Measurements from ENCODE around the gene ALDOA. TPM values are rescaled to one million over a fixed set of nuclear protein-coding genes. Genes with fewer than 3 reads are reported as not detected.
A peak's percentile ranks its signal among the peaks of the same experiment; 100 is the strongest.

The ALDOA gene
- total and polyA plus RNA-seq, 9 of the 15 experiments (the other 6 are each of a cell fraction or from before 2014, with no cell fraction given): 311 to 2,224 (median 1,293) TPM

GRCh38 chr16:30054451-30054850 is 11.1 kb upstream of the ALDOA start:
- CTCF ChIA-PET (ENCODE audit: low intra/inter-chr PET ratio): no interaction called here

GRCh38 chr16:30054959-30055553 is 10.5 kb upstream of the ALDOA start:
- no TSS peak for BruUV-seq (replicated peaks)
- no peak overlapping the region for H2AFZ ChIP-seq (ENCODE audit: low read depth, low read length)
- TF ChIP-seq NRF1 (conservative IDR thresholded peaks at IDR 0.05 in 1 of 2, IDR thresholded peaks at IDR 0.05 in 1 of 2) (peak in 1 of 2 experiments; percentile 53; a peak in 3 of 4 replicates), NR2C2 (CRISPR knock-in tag; IDR thresholded peaks at IDR 0.05) (no peak), NR2C2 (tag; IDR thresholded peaks at IDR 0.05) (peak; percentile 37; the same call in 1 of the 2 replicates), ZC3H11A (IDR thresholded peaks at IDR 0.05; ENCODE audit: low read depth, low read length) (no peak), PREB (CRISPR knock-in tag; IDR thresholded peaks at IDR 0.05) (no peak), CTBP1 (IDR thresholded peaks at IDR 0.05; ENCODE audit: borderline replicate concordance) (peak; percentile 55; the same call in 1 of the 2 replicates), C11orf30 (IDR thresholded peaks at IDR 0.05; ENCODE audit: low read depth) (no peak), NCOA2 (IDR thresholded peaks at IDR 0.05; ENCODE audit: partially characterized antibody in 2 of 2) (no peak), ZNF175 (CRISPR knock-in tag; IDR thresholded peaks at IDR 0.05; ENCODE audit: low read depth) (no peak), CBX1 (IDR thresholded peaks at IDR 0.05; ENCODE audit: low read depth) (no peak)

More at GRCh38 chr16:30054451-30054850, 11.1 kb upstream of the ALDOA start:
- Histone ChIP-seq H3K79me2 (ENCODE audit: control insufficient read depth, insufficient read depth, low read length) (peaks cover 14% of the 10 kb centered on the region; the same call in 2 of the 3 replicates), H3K4me2 (ENCODE audit: insufficient read depth, low read length) (peak overlapping the region; percentile 67), H3K9ac (ENCODE audit: insufficient read depth in 1 of 2, low read depth in 2 of 2, low read length in 2 of 2) (peak overlapping the region in 1 of 2 experiments; percentile 49; a peak in 1 of 4 replicates), H4K20me1 (replicated peaks; ENCODE audit: control insufficient read depth, insufficient read depth, low read length) (peaks cover 4% of the 10 kb centered on the region; the same call in 1 of the 2 replicates), H3K4me1 (replicated peaks in 1 of 2; ENCODE audit: control insufficient read depth in 2 of 2, insufficient read depth in 2 of 2, low read length in 2 of 2) (peaks cover 19 to 32% of the 10 kb centered on the region in 2 experiments), H3K4me3 (no peak overlapping the region), H2AFZ (ENCODE audit: low read depth, low read length) (peak overlapping the region; percentile 40), H3K27me3 (ENCODE audit: control insufficient read depth in 2 of 2, insufficient read depth in 2 of 2, low read length in 2 of 2) (no peaks in the 10 kb centered on the region), H3K36me3 (ENCODE audit: control insufficient read depth, insufficient read depth, low read length) (0 out of 3 replicates have a peak, but pooled peaks cover 5% of the 10 kb centered on the region), H3K9me3 (replicated peaks; ENCODE audit: control insufficient read depth, insufficient read depth, low read depth, low read length) (no peaks in the 10 kb centered on the region), H3K27ac (ENCODE audit: extremely low read depth, low read depth, low read length) (no peak overlapping the region; the same call in 2 of the 3 replicates), H3K9me1 (ENCODE audit: control insufficient read depth, insufficient read depth, low read length) (no peaks in the 10 kb centered on the region)
- 57% methylated on average over 8 of the region's 8 CpGs for WGBS (ENCODE audit: insufficient coverage, low coverage, missing lambda C conversion rate)
- in situ Hi-C loops (cut with MboI) (no loop called here), intact Hi-C loops (cut with micrococcal nuclease) (no loop called here)
- no peak for FAIRE-seq
- DNase-seq (ENCODE audit: extremely low read depth in 1 of 4, low spot score in 3 of 4): no peak
- BruUV-seq (replicated peaks): no TSS peak
- ATAC-seq: no peak
- TF ChIP-seq NR2C2 (CRISPR knock-in tag; IDR thresholded peaks at IDR 0.05) (no peak), NR2C2 (tag; IDR thresholded peaks at IDR 0.05) (peak; percentile 9; the same call in 1 of the 2 replicates), BRCA1 (IDR thresholded peaks at IDR 0.05) (no peak), BRCA1 (CRISPR knock-in tag; IDR thresholded peaks at IDR 0.05) (no peak), HMG20A (CRISPR knock-in tag; conservative IDR thresholded peaks at IDR 0.05) (no peak)
- POLR2A ChIA-PET: interaction anchor here (0.6 to 4.2 kb wide), 3 partner anchors 12 to 261 kb away, joined by 3 to 29 read pairs (median 6); partner anchors contain the start of gene ALDOA

More at GRCh38 chr16:30054959-30055553, 10.5 kb upstream of the ALDOA start:
- DNase-seq (ENCODE audit: extremely low read depth in 1 of 4, low spot score in 3 of 4) (peak; percentile 54 to 80 (median 65)), FAIRE-seq (peak; percentile 83), ATAC-seq (peak; percentile 92)
- POLR2A ChIA-PET: interaction anchor here (1.5 to 4.2 kb wide), 2 partner anchors 11 to 17 kb away, joined by 6 to 29 read pairs; partner anchors contain the start of gene ALDOA
- no peak overlapping the region for H3K27ac ChIP-seq (ENCODE audit: extremely low read depth, low read depth, low read length)
- peak overlapping the region; percentile 67; the same call in 1 of the 2 replicates for H3K4me2 ChIP-seq (ENCODE audit: insufficient read depth, low read length)
- peaks cover 4% of the 10 kb centered on the region; the same call in 1 of the 2 replicates for H4K20me1 ChIP-seq (replicated peaks; ENCODE audit: control insufficient read depth, insufficient read depth, low read length)
- CTCF ChIA-PET (ENCODE audit: low intra/inter-chr PET ratio): interaction anchor here (0.6 kb wide), 1 partner anchor 58 kb away, joined by 5 read pairs; no protein-coding TSS in a partner anchor
- H3K4me3 ChIP-seq: no peak overlapping the region
- H3K9ac ChIP-seq (ENCODE audit: insufficient read depth in 1 of 2, low read depth in 2 of 2, low read length in 2 of 2): peak overlapping the region in 1 of 2 experiments; percentile 49; a peak in 1 of 4 replicates
- intact Hi-C loops (cut with micrococcal nuclease): no loop called here
- peaks cover 19 to 32% of the 10 kb centered on the region in 2 experiments for H3K4me1 ChIP-seq (replicated peaks in 1 of 2; ENCODE audit: control insufficient read depth in 2 of 2, insufficient read depth in 2 of 2, low read length in 2 of 2)
- 17% methylated on average over 9 of the region's 10 CpGs for WGBS (ENCODE audit: insufficient coverage, low coverage, missing lambda C conversion rate)
- 0 out of 3 replicates have a peak, but pooled peaks cover 5% of the 10 kb centered on the region for H3K36me3 ChIP-seq (ENCODE audit: control insufficient read depth, insufficient read depth, low read length)
- in situ Hi-C loops (cut with MboI): no loop called here
- no peaks in the 10 kb centered on the region for H3K9me1 ChIP-seq (ENCODE audit: control insufficient read depth, insufficient read depth, low read length)
- H3K9me3 ChIP-seq (replicated peaks; ENCODE audit: control insufficient read depth, insufficient read depth, low read depth, low read length): no peaks in the 10 kb centered on the region
- peaks cover 14% of the 10 kb centered on the region; the same call in 2 of the 3 replicates for H3K79me2 ChIP-seq (ENCODE audit: control insufficient read depth, insufficient read depth, low read length)
- no peaks in the 10 kb centered on the region for H3K27me3 ChIP-seq (ENCODE audit: control insufficient read depth in 2 of 2, insufficient read depth in 2 of 2, low read length in 2 of 2)

Measured in K562 (cell line).